HG03378 (cell line): ENCODE measurements around the gene HS3ST2.
"Not testable (repeated sequence)": the region's sequence is repeated elsewhere in the genome, so short reads cannot be mapped to it uniquely, and the experiment has no call there.

Experiments
- ATAC-seq: cut with Tn5 transposase; IDR thresholded peaks from one replicate; pipeline ENCODE4 v1.9.1; 2021; ENCODE audit warnings: mild to moderate bottlenecking, moderate library complexity; ENCODE audit not compliant: unreplicated experiment

The HS3ST2 gene

GRCh38 chr16:22813223-22813947 is 577 bp upstream of the HS3ST2 start:
- ATAC-seq, result no peak

- no peak for ATAC-seq
Observed at GRCh38 chr16:22814711-22815105, 746 bp downstream of the HS3ST2 start.

GRCh38 chr16:22815863-22816262 is 1.9 kb downstream of the HS3ST2 start:
- ATAC-seq, result no peak

DNA sequence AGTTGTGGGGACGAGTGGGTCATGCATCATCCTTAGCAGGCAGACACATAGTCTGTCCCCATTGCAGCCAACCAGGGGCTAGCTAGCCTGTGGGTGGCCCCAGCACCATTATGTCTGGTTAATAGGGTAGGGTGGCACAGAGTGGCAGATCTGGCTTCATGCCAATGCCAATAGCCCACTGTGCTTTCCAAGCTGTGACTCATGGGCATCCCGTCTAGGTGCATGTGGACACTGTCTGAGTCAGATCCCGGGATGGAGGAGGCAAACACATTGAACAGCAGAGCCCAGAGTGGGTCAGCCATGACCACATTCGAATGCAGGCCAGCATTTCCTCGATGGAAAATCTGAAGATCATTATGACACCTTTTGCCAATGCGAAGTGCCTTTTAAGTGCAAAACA is 2.5 kb downstream of the HS3ST2 start:
- ATAC-seq, result no peak

DNA sequence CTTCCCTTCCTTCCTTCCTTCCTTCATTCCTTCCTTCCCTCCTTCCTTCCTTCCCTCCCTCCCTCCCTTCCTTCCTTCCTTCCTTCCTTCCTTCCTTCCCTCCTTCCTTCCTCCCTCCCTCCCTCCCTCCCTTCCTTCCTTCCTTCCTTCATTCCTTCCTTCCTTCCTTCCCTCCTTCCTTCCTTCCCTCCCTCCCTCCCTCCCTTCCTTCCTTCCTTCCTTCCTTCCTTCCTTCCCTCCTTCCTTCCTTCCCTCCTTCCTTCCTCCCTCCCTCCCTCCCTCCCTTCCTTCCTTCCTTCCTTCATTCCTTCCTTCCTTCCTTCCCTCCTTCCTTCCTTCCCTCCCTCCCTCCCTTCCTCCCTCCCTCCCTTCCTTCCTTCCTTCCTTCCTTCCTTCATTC is 4.8 kb downstream of the HS3ST2 start:
- ATAC-seq, result not testable (repeated sequence)

DNA sequence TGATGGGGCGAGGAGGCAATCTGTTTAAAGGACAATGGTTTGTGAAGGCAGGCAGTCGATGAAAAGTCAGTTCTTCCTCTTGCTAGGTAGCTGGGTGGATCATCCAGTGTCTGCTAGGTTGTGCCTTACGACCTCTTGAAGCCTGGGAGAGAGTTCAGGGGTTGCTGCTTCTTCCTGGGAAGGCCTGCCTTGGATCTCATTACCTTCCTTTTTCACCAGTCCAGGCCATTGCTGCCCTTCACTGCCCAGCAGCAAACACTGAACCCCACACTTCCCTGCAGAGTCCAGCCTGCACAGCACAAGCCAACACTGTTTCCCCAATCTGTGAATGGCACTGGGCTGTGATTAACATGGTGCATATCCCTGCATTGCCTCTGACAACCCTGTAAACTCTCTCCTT is 24.7 kb downstream of the HS3ST2 start:
- ATAC-seq, result no peak

- not testable (repeated sequence) for ATAC-seq
Observed at GRCh38 chr16:22842031-22842430, 28.1 kb downstream of the HS3ST2 start.

DNA sequence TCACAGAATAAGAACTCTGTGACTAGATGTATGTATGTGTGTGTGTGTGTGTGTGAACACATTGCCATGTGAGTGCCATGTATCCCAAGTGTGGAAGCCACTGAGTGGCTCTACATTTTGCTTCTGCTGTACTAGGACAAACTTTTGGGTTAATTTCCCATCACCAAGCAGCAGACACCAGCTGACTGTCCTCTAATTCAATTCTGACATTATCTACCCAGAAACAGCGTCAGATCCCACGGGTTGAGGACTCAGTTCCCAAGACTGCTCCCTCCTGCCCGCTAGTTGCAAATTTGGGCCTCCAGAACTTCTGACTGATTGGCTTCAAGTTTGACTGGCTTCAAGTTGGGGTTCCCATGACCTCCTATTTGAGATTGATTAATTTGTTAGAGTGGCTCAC is 29.2 kb downstream of the HS3ST2 start:
- no peak for ATAC-seq

DNA sequence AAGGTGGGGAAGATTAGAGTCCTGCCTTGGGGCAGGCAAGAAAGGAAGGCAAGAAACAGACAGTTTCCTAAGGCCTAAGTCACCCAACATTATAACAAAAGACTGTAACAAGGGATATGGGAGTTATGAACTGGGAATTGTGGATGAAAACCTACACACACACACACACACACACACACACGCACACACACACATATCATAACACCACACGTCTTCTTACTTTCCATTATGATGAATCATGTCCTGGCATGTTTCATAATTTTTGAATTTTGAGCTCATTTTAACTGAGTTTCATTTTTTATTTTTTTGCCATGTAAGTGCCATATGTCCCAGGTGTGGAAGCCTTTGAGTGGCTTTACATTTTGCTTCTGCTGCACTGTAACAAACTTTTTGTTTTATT is 29.9 kb downstream of the HS3ST2 start:
- no peak for ATAC-seq

DNA sequence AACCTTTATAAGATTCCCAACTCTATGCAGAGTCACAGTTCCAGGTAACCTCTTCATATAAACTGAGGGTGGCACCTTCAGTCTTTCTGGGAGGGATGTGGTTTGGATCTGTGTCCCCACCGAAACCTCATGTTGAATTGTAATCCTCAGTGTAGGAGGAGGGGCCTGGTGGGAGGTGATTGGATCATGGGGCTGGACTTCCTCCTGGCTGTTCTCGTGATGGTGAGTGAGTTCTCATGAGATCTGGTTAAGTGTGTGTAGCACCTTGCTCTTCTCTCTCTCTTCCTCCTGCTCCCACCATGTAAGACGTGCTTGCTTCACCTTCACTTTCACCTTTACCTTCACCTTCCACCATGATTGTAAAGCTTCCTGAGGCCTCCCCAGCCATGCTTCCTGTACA is 30.5 kb downstream of the HS3ST2 start:
- ATAC-seq, result no peak

- no peak for ATAC-seq
Observed at GRCh38 chr16:22847100-22847499, 33.1 kb downstream of the HS3ST2 start.

- ATAC-seq, result no peak
Observed at GRCh38 chr16:22847690-22848089, 33.7 kb downstream of the HS3ST2 start.

DNA sequence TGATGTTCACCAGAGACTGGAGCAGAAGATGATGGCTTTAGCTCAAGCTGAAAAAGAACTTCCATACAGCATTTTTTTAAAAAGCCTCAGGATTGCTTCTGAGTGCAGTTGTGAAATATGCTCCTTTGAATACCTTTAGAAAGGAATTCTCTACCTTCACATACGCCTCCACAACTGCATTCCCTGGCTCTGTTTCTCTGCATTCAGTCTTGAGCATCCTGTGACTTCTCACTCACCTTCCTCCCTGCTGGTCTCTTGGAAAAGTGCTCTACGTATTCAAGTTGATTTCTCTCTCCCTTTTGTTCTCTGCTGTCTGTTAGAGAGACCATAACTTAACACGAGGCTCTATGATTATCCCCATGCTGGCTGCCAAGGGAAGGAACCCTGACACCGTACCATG is 34.5 kb downstream of the HS3ST2 start:
- no peak for ATAC-seq

DNA sequence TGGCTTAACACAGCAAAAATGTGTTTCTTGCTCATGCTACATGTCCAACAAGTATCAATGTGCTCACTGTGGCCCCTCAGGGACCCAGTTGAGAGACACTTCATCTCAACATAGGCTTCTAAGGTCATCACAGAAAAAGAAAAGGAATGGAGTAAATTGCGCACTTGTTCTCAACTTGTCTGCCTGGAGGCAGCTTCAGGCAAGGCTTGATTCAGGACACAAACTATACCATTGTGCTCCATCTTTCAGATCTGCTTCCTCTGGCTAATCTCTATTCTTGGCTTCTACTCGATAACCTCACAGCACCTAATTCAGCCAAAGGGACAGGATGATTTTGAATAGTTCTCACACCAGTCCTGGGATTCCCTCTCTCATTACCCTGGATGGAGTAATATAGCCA is 35.6 kb downstream of the HS3ST2 start:
- ATAC-seq, result no peak

DNA sequence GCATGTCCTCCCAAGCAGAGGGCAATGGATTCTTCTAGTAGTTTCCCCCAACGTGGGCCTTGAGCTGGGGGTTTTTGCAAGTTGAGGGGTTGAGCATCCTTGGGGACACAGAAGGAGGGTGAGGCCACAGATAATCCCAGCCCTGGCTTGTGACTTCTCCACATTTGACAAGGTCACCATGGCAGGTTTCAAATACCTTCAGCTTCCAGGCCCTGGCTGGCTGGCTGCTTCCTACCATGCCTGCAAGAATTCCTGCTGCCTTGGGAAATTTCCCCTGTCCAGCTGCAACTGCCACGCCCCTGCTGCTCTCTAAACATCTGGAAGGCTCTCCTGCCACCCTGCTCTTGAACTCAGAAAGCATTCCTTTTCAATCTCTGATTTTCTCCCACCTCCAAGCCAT is 41.3 kb downstream of the HS3ST2 start:
- ATAC-seq, result no peak

DNA sequence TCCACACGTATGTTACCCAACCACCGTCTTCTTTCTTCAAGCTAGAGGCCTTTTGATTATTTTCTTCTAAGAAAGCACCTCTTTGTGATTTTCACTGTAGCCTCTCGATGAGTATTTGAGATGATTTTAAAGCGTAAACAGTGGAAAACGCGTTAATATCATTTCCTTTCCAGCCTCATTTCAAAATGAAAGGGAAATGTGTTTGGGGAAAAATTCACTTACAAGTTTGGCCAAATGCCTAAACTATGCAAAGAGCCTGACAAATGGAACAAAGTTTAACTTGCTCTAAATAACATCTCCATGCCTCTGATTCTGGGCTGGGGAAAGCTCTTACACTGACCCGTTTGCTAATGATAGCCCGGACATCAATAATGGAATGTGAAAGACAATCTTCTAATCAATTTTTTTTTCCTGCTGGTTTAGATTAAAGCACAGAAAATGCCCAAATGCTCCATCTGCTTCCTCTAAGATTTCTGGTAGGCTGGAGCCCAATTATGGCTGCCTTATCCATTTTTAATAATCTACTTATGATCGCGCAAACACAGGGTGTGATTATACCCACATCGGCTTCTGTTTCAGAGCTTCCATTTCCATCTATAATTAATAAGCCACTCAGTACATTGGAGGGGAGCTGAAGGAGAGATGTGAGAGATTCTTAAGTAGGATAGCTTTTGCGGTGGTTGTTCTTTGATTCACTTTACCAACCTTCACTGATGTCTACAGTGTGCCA is 43.5 kb downstream of the HS3ST2 start:
- ATAC-seq, result no peak

- no peak for ATAC-seq
Observed at GRCh38 chr16:22859925-22860324, 46.0 kb downstream of the HS3ST2 start.

GRCh38 chr16:22861580-22861979 is 47.6 kb downstream of the HS3ST2 start:
- no peak for ATAC-seq

- ATAC-seq, result no peak
Observed at GRCh38 chr16:22862046-22862445, 48.1 kb downstream of the HS3ST2 start.

- no peak for ATAC-seq
Observed at GRCh38 chr16:22864375-22864774, 50.4 kb downstream of the HS3ST2 start.

GRCh38 chr16:22868593-22869224 is 54.7 kb downstream of the HS3ST2 start:
- no peak for ATAC-seq

- no peak for ATAC-seq
Observed at GRCh38 chr16:22871861-22872260, 57.9 kb downstream of the HS3ST2 start.
